ENCODE results near the gene ZNF488.
"Not testable (repeated sequence)": the region's sequence is repeated elsewhere in the genome, so short reads cannot be mapped to it uniquely, and the experiment has no call there.

The ZNF488 gene

GRCh38 chr10:47384148-47384921 lies at the start of gene ZNF488:
Gene ZNF488 (minus strand): TSS chr10:47384293. CDS start chr10:47368829, 15,464 bp downstream.
- peak; percentile 42 to 69 (median 56) for DNase-seq (ENCODE audit: low read depth in 4 of 4, low spot score in 1 of 4)

GRCh38 chr10:47425813-47426419 lies 41.8 kb upstream of the ZNF488 start:
- no peak for DNase-seq (ENCODE audit: low read depth in 4 of 4, low spot score in 1 of 4)

- DNase-seq (ENCODE audit: low read depth in 4 of 4, low spot score in 1 of 4) = no peak
Observed at GRCh38 chr10:47424231-47424630, 40.1 kb upstream of the ZNF488 start.

GRCh38 chr10:47423476-47423875 lies 39.4 kb upstream of the ZNF488 start:
- no peak for DNase-seq (ENCODE audit: low read depth in 4 of 4, low spot score in 1 of 4)

- DNase-seq (ENCODE audit: low read depth in 4 of 4, low spot score in 1 of 4) = no peak
Observed at GRCh38 chr10:47421057-47421952, 37.2 kb upstream of the ZNF488 start.

GRCh38 chr10:47420305-47421056 lies 36.4 kb upstream of the ZNF488 start:
- DNase-seq (ENCODE audit: low read depth in 4 of 4, low spot score in 1 of 4) = no peak

GRCh38 chr10:47419421-47419820 lies 35.3 kb upstream of the ZNF488 start:
- no peak for DNase-seq (ENCODE audit: low read depth in 4 of 4, low spot score in 1 of 4)

- no peak for DNase-seq (ENCODE audit: low read depth in 4 of 4, low spot score in 1 of 4)
Observed at GRCh38 chr10:47418966-47419365, 34.9 kb upstream of the ZNF488 start.

- no peak for DNase-seq (ENCODE audit: low read depth in 4 of 4, low spot score in 1 of 4)
Observed at GRCh38 chr10:47418321-47418720, 34.2 kb upstream of the ZNF488 start.

- not testable (repeated sequence) for DNase-seq (ENCODE audit: low read depth in 4 of 4, low spot score in 1 of 4)
Observed at GRCh38 chr10:47416305-47417218, 32.5 kb upstream of the ZNF488 start.

GRCh38 chr10:47415520-47416304 lies 31.6 kb upstream of the ZNF488 start:
- DNase-seq (ENCODE audit: low read depth in 4 of 4, low spot score in 1 of 4) = no peak

GRCh38 chr10:47414752-47415519 lies 30.8 kb upstream of the ZNF488 start:
- no peak for DNase-seq (ENCODE audit: low read depth in 4 of 4, low spot score in 1 of 4)

GRCh38 chr10:47414227-47414592 lies 30.1 kb upstream of the ZNF488 start:
- no peak for DNase-seq (ENCODE audit: low read depth in 4 of 4, low spot score in 1 of 4)

- DNase-seq (ENCODE audit: low read depth in 4 of 4, low spot score in 1 of 4) = no peak
Observed at GRCh38 chr10:47413531-47414226, 29.6 kb upstream of the ZNF488 start.

- DNase-seq (ENCODE audit: low read depth in 4 of 4, low spot score in 1 of 4) = no peak
Observed at GRCh38 chr10:47412869-47413268, 28.8 kb upstream of the ZNF488 start.

- DNase-seq (ENCODE audit: low read depth in 4 of 4, low spot score in 1 of 4) = no peak
Observed at GRCh38 chr10:47412177-47412730, 28.2 kb upstream of the ZNF488 start.

GRCh38 chr10:47410862-47411261 lies 26.8 kb upstream of the ZNF488 start:
- DNase-seq (ENCODE audit: low read depth in 4 of 4, low spot score in 1 of 4) = no peak

- no peak for DNase-seq (ENCODE audit: low read depth in 4 of 4, low spot score in 1 of 4)
Observed at GRCh38 chr10:47410271-47410670, 26.2 kb upstream of the ZNF488 start.

All from stimulated activated CD4-positive, alpha-beta T cell treated with anti-CD3 and anti-CD28 coated beads, Interleukin-1b, Interleukin-23, amount 100 ng/mL, for 24 hours (primary cell).